HG03108 (cell line): ENCODE results near the gene AP2A2.
"Not testable (repeated sequence)": the region's sequence is repeated elsewhere in the genome, so short reads cannot be mapped to it uniquely, and the experiment has no call there.

Experiments used
- ATAC-seq: cut with Tn5 transposase; IDR thresholded peaks from one replicate; pipeline ENCODE4 v1.9.1; 2021; ENCODE audit warnings: moderate library complexity; ENCODE audit not compliant: unreplicated experiment

AP2A2 gene

GRCh38 chr11:1012291-1012690, 86.6 kb downstream of the AP2A2 start:
- ATAC-seq, result no peak

- ATAC-seq, result no peak
Observed at GRCh38 chr11:1012740-1013630, 87.3 kb downstream of the AP2A2 start.

GRCh38 chr11:1013631-1013935, 87.9 kb downstream of the AP2A2 start:
- ATAC-seq, result no peak

GRCh38 chr11:1014276-1014675, 88.6 kb downstream of the AP2A2 start:
- ATAC-seq, result no peak

GRCh38 chr11:1015064-1015463, 89.4 kb downstream of the AP2A2 start:
- ATAC-seq, result no peak

GRCh38 chr11:1015826-1016545, 90.3 kb downstream of the AP2A2 start:
- ATAC-seq, result no peak

GRCh38 chr11:1016610-1017126, 91.0 kb downstream of the AP2A2 start:
- not testable (repeated sequence) for ATAC-seq

- no peak for ATAC-seq
Observed at GRCh38 chr11:1017269-1018005, 91.8 kb downstream of the AP2A2 start.

GRCh38 chr11:1018091-1018490, 92.4 kb downstream of the AP2A2 start:
- no peak for ATAC-seq

GRCh38 chr11:1019321-1019910, 93.7 kb downstream of the AP2A2 start:
- ATAC-seq, result no peak

- no peak for ATAC-seq
Observed at GRCh38 chr11:1020211-1020905, 94.7 kb downstream of the AP2A2 start.

GRCh38 chr11:1022411-1022810, 96.7 kb downstream of the AP2A2 start:
- no peak for ATAC-seq

- no peak for ATAC-seq
Observed at GRCh38 chr11:1022908-1023810, 97.5 kb downstream of the AP2A2 start.

- no peak for ATAC-seq
Observed at GRCh38 chr11:1023811-1024596, 98.3 kb downstream of the AP2A2 start.

- no peak for ATAC-seq
Observed at GRCh38 chr11:1024597-1025409, 99.1 kb downstream of the AP2A2 start.

GRCh38 chr11:1025410-1026162, 99.9 kb downstream of the AP2A2 start:
- ATAC-seq, result no peak

- ATAC-seq, result no peak
Observed at GRCh38 chr11:1026163-1026450, 100.4 kb downstream of the AP2A2 start.
